G401 (cell line): ENCODE data around the gene FN3KRP. TPM values are rescaled to one million over a fixed set of nuclear protein-coding genes. Genes with fewer than 3 reads are reported as not detected.
A peak's percentile ranks its signal among the peaks of the same experiment; 100 is the strongest.

Experiments
- DNase-seq: peaks from one replicate; pipeline ENCODE4 v3.0.0-alpha.2; 2015; ENCODE audit warnings: low spot score
- in situ Hi-C: cut with HindIII; loops from 2 replicates; pipeline ENCODE4 v1.10.0; 2016; ENCODE audit warnings: low sequenced_read_pairs, mixed read lengths
- total RNA-seq: library from RNA; depleted of rRNA; stranded (reverse); fragments of >200 nt; shearing (Covaris generic); gene quantifications from 2 replicates; pipeline ENCODE4 v1.2.3, GENCODE V29; 2014; rRNA removed

The FN3KRP gene
- total RNA-seq, result 44.4 and 44.8 TPM in 2 replicates

GRCh38 chr17:82716203-82717010, at the start of gene FN3KRP:
Gene FN3KRP (plus strand): TSS chr17:82716706. CDS start chr17:82716756, 50 bp downstream.
- in situ Hi-C loops, result no loop called here

GRCh38 chr17:82666931-82667667, 49.4 kb upstream of the FN3KRP start:
- in situ Hi-C loops, result loop anchor here (10.0 kb wide), 1 partner anchor 98 kb away; no protein-coding TSS in a partner anchor
- no peak for DNase-seq

More at GRCh38 chr17:82716203-82717010, at the start of gene FN3KRP:
- peak; percentile 90 for DNase-seq

- peak; percentile 78 for DNase-seq
- in situ Hi-C loops, result loop anchor here (10.0 kb wide), 1 partner anchor 97 kb away; no protein-coding TSS in a partner anchor
Observed at GRCh38 chr17:82667668-82668000, 48.9 kb upstream of the FN3KRP start.

GRCh38 chr17:82668024-82668630, 48.4 kb upstream of the FN3KRP start:
- in situ Hi-C loops, result loop anchor here (10.0 kb wide), 1 partner anchor 97 kb away; no protein-coding TSS in a partner anchor

GRCh38 chr17:82668631-82669099, 47.8 kb upstream of the FN3KRP start:
- in situ Hi-C loops, result loop anchor here (10.0 kb wide), 1 partner anchor 96 kb away; no protein-coding TSS in a partner anchor
- peak; percentile 65 for DNase-seq

More at GRCh38 chr17:82668024-82668630, 48.4 kb upstream of the FN3KRP start:
- DNase-seq, result no peak

- no peak for DNase-seq
- in situ Hi-C loops, result no loop called here
Observed at GRCh38 chr17:82670661-82671450, 45.6 kb upstream of the FN3KRP start.

GRCh38 chr17:82674656-82675475, 41.6 kb upstream of the FN3KRP start:
- no peak for DNase-seq
- in situ Hi-C loops, result no loop called here

- DNase-seq, result no peak
- in situ Hi-C loops, result no loop called here
Observed at GRCh38 chr17:82675476-82676245, 40.8 kb upstream of the FN3KRP start.

GRCh38 chr17:82677353-82677925, 39.1 kb upstream of the FN3KRP start:
- DNase-seq, result no peak
- in situ Hi-C loops, result no loop called here

- DNase-seq, result no peak
Observed at GRCh38 chr17:82678265-82678891, 38.1 kb upstream of the FN3KRP start.

GRCh38 chr17:82679586-82680465, 36.7 kb upstream of the FN3KRP start:
- no peak for DNase-seq
- in situ Hi-C loops, result no loop called here

More at GRCh38 chr17:82678265-82678891, 38.1 kb upstream of the FN3KRP start:
- in situ Hi-C loops, result no loop called here

GRCh38 chr17:82681547-82681946, 35.0 kb upstream of the FN3KRP start:
- in situ Hi-C loops, result no loop called here
- no peak for DNase-seq

- in situ Hi-C loops, result no loop called here
- DNase-seq, result no peak
Observed at GRCh38 chr17:82683534-82683933, 33.0 kb upstream of the FN3KRP start.

GRCh38 chr17:82684228-82684841, 32.2 kb upstream of the FN3KRP start:
- DNase-seq, result no peak
- in situ Hi-C loops, result no loop called here

GRCh38 chr17:82685291-82685690, 31.2 kb upstream of the FN3KRP start:
- no peak for DNase-seq
- in situ Hi-C loops, result no loop called here
